Measurements from ENCODE around the gene XYLT2.

DNA sequence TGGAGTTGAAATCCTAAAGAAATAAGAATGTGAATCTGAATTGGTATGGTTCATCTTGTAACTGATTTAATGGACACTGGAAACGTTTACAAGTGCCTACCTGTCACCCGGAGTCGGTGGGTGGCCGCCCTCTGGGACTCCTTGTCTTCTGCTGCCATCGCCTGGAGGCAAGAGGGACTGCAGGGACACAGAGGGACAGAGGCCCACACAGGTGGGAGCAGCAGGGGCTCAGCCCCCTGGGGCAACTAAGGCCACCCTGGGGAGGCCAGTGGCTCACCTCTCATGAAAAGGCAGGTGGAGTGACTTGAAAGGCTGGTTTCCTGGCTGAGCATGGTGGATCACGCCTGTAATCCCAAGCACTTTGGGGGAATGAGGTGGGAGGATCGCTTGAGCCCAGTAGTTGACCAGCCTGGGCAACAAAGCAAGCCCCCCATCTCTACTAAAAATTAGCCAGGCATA lies 48.5 kb upstream of the XYLT2 start:
- TF ChIP-seq, protein P1, sequence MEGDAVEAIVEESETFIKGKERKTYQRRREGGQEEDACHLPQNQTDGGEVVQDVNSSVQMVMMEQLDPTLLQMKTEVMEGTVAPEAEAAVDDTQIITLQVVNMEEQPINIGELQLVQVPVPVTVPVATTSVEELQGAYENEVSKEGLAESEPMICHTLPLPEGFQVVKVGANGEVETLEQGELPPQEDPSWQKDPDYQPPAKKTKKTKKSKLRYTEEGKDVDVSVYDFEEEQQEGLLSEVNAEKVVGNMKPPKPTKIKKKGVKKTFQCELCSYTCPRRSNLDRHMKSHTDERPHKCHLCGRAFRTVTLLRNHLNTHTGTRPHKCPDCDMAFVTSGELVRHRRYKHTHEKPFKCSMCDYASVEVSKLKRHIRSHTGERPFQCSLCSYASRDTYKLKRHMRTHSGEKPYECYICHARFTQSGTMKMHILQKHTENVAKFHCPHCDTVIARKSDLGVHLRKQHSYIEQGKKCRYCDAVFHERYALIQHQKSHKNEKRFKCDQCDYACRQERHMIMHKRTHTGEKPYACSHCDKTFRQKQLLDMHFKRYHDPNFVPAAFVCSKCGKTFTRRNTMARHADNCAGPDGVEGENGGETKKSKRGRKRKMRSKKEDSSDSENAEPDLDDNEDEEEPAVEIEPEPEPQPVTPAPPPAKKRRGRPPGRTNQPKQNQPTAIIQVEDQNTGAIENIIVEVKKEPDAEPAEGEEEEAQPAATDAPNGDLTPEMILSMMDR (IDR thresholded peaks at IDR 0.05), result peak; percentile 92
- TF ChIP-seq FOXJ3 (CRISPR knock-in tag; IDR thresholded peaks at IDR 0.05; ENCODE audit: borderline replicate concordance), result no peak
